Measurements from ENCODE around the gene CAMTA1.

Gene CAMTA1

GRCh38 chr1:7098641-7099040 lies 313.4 kb downstream of the CAMTA1 start:
- Histone ChIP-seq H2AFZ (ENCODE audit: low read depth, low read length, severe bottlenecking) (no peak overlapping the region), H3K27ac (ENCODE audit: low read depth, low read length) (no peak overlapping the region), H3K79me2 (ENCODE audit: insufficient read depth, low read length) (no peaks in the 10 kb centered on the region), H3K27me3 (ENCODE audit: low read length) (no peaks in the 10 kb centered on the region), H3K4me3 (ENCODE audit: insufficient read depth, low read length, poor library complexity, severe bottlenecking) (no peak overlapping the region), H3F3A (ENCODE audit: insufficient read depth) (no peaks in the 10 kb centered on the region), H3K9ac (ENCODE audit: low read length) (no peak overlapping the region), H3K9me2 (replicated peaks; ENCODE audit: insufficient read depth, low read length) (no peaks in the 10 kb centered on the region), H3K4me2 (ENCODE audit: low read depth, low read length, poor library complexity, severe bottlenecking) (no peak overlapping the region), H4K20me1 (ENCODE audit: low read depth, low read length) (no peaks in the 10 kb centered on the region), H3K9me3 (ENCODE audit: insufficient read depth, low read length) (peaks cover 5% of the 10 kb centered on the region; the same call in 1 of the 2 replicates), H3K36me3 (ENCODE audit: low read length) (no peaks in the 10 kb centered on the region)
- TF ChIP-seq, protein P1, sequence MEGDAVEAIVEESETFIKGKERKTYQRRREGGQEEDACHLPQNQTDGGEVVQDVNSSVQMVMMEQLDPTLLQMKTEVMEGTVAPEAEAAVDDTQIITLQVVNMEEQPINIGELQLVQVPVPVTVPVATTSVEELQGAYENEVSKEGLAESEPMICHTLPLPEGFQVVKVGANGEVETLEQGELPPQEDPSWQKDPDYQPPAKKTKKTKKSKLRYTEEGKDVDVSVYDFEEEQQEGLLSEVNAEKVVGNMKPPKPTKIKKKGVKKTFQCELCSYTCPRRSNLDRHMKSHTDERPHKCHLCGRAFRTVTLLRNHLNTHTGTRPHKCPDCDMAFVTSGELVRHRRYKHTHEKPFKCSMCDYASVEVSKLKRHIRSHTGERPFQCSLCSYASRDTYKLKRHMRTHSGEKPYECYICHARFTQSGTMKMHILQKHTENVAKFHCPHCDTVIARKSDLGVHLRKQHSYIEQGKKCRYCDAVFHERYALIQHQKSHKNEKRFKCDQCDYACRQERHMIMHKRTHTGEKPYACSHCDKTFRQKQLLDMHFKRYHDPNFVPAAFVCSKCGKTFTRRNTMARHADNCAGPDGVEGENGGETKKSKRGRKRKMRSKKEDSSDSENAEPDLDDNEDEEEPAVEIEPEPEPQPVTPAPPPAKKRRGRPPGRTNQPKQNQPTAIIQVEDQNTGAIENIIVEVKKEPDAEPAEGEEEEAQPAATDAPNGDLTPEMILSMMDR (IDR thresholded peaks at IDR 0.05; ENCODE audit: insufficient read depth, low read length, poor library complexity, severe bottlenecking): no peak

GRCh38 chr1:7100479-7100878 lies 315.2 kb downstream of the CAMTA1 start:
- Histone ChIP-seq H2AFZ (ENCODE audit: low read depth, low read length, severe bottlenecking) (no peak overlapping the region), H3K4me3 (ENCODE audit: insufficient read depth, low read length, poor library complexity, severe bottlenecking) (no peak overlapping the region), H3K27ac (ENCODE audit: low read depth, low read length) (no peak overlapping the region), H4K20me1 (ENCODE audit: low read depth, low read length) (no peaks in the 10 kb centered on the region), H3K4me2 (ENCODE audit: low read depth, low read length, poor library complexity, severe bottlenecking) (no peak overlapping the region), H3K79me2 (ENCODE audit: insufficient read depth, low read length) (no peaks in the 10 kb centered on the region), H3K36me3 (ENCODE audit: low read length) (no peaks in the 10 kb centered on the region), H3K27me3 (ENCODE audit: low read length) (no peaks in the 10 kb centered on the region), H3K9ac (ENCODE audit: low read length) (no peak overlapping the region), H3K9me2 (replicated peaks; ENCODE audit: insufficient read depth, low read length) (no peaks in the 10 kb centered on the region), H3K9me3 (ENCODE audit: insufficient read depth, low read length) (peaks cover 7% of the 10 kb centered on the region; the same call in 1 of the 2 replicates), H3F3A (ENCODE audit: insufficient read depth) (no peaks in the 10 kb centered on the region)
- TF ChIP-seq EZH2phosphoT487 (conservative IDR thresholded peaks at IDR 0.05; ENCODE audit: low read length): no peak
- TF ChIP-seq, protein P1 (IDR thresholded peaks at IDR 0.05; ENCODE audit: insufficient read depth, low read length, poor library complexity, severe bottlenecking): no peak

DNA sequence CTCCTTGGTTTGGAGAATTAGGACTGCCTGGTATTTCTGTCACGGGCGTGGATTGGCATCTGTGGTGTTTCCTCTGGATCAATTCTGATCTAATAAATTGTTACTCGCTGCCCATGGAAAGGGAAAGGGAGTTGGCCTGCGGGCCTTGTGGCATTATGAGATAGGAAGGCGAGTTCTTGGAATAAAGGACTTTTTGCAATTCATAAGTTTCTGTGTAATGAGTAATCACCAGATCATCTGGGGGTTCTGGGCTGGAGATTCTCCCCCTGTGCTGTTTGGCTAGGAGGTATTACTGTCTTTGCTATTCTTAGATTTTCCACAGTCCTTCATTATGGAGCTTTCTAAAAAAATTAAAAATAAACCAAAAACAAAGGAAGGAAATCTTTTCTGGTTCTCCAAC lies 315.9 kb downstream of the CAMTA1 start:
- no peak overlapping the region for H3K4me2 ChIP-seq (ENCODE audit: low read depth, low read length, poor library complexity, severe bottlenecking)
- H3K9me2 ChIP-seq (replicated peaks; ENCODE audit: insufficient read depth, low read length): no peaks in the 10 kb centered on the region
- TF ChIP-seq EZH2phosphoT487 (conservative IDR thresholded peaks at IDR 0.05; ENCODE audit: low read length): no peak
- TF ChIP-seq, protein P1 (IDR thresholded peaks at IDR 0.05; ENCODE audit: insufficient read depth, low read length, poor library complexity, severe bottlenecking): no peak
- H3F3A ChIP-seq (ENCODE audit: insufficient read depth): no peaks in the 10 kb centered on the region
- no peak overlapping the region for H2AFZ ChIP-seq (ENCODE audit: low read depth, low read length, severe bottlenecking)
- no peaks in the 10 kb centered on the region for H4K20me1 ChIP-seq (ENCODE audit: low read depth, low read length)
- no peaks in the 10 kb centered on the region for H3K27me3 ChIP-seq (ENCODE audit: low read length)
- H3K9ac ChIP-seq (ENCODE audit: low read length): no peak overlapping the region
- peaks cover 7% of the 10 kb centered on the region; the same call in 1 of the 2 replicates for H3K9me3 ChIP-seq (ENCODE audit: insufficient read depth, low read length)
- H3K79me2 ChIP-seq (ENCODE audit: insufficient read depth, low read length): no peaks in the 10 kb centered on the region
- H3K4me3 ChIP-seq (ENCODE audit: insufficient read depth, low read length, poor library complexity, severe bottlenecking): no peak overlapping the region
- H3K27ac ChIP-seq (ENCODE audit: low read depth, low read length): no peak overlapping the region
- H3K36me3 ChIP-seq (ENCODE audit: low read length): no peaks in the 10 kb centered on the region

All from SU-DHL-6 (cell line).